GM12878 (cell line): Measurements from ENCODE around the gene FHIP2A. TPM values are rescaled to one million over a fixed set of nuclear protein-coding genes. Genes with fewer than 3 reads are reported as not detected.

Experiments
- BRCA1 ChIP-seq: IDR thresholded peaks from 2 replicates; pipeline ENCODE4 v1.6.1; 2011; ENCODE audit warnings: low read depth, low read length, improper control_type of control experiment
- LARP7 ChIP-seq: fragments of 450-650 bp; IDR thresholded peaks from 2 replicates; pipeline ENCODE4 v1.6.1; 2017; ENCODE audit warnings: mild to moderate bottlenecking
- NFYA ChIP-seq: IDR thresholded peaks from 2 replicates; pipeline ENCODE4 v1.6.1; 2011; ENCODE audit warnings: low read depth, mild to moderate bottlenecking, low read length, improper control_type of control experiment, borderline replicate concordance
- SMARCA5 ChIP-seq: fragments of 450-650 bp; IDR thresholded peaks from 2 replicates; pipeline ENCODE4 v1.6.1; 2017; ENCODE audit warnings: mild to moderate bottlenecking
- STAT3 ChIP-seq: IDR thresholded peaks from 2 replicates; pipeline ENCODE4 v1.6.1; 2011; ENCODE audit warnings: low read depth, low read length, improper control_type of control experiment
- TCF3 ChIP-seq: IDR thresholded peaks from 2 replicates; pipeline ENCODE4 v1.6.1; 2012; ENCODE audit warnings: low read depth, mild to moderate bottlenecking, low read length, borderline replicate concordance; ENCODE audit not compliant: insufficient read depth
- ZBTB11 ChIP-seq: fragments of 450-650 bp; formaldehyde crosslinking; IDR thresholded peaks from 2 replicates; pipeline ENCODE4 v1.5.0; 2022; ENCODE audit warnings: mild to moderate bottlenecking, missing genetic modification characterization
- ZNF207 ChIP-seq: fragments of 450-650 bp; IDR thresholded peaks from 2 replicates; pipeline ENCODE4 v1.6.1; 2014; ENCODE audit warnings: antibody characterized with exemption, mild to moderate bottlenecking, borderline replicate concordance
- ZNF274 ChIP-seq: IDR thresholded peaks from one replicate; pipeline ENCODE4 v1.8.0; 2011; ENCODE audit not compliant: insufficient read length, insufficient read depth
- polyA plus RNA-seq, 11 experiments: library from polyadenylated mRNA; depleted of rRNA in 4 of 11; unstranded in 6 of 11; stranded (reverse) in 5 of 11; fragments of >200 nt; fragmentation: Nextera tagmentation in 4 of 11; fragmentation: Illumina TruSeq in 1 of 11; extraction: Ambion mirVana in 4 of 11; extraction: Trizol in 1 of 11; gene quantifications; 1 replicate in 1 of 11; 2 replicates in 10 of 11; pipeline versions ENCODE4 v1.2.1 to v1.2.3, GENCODE V29; 2011 to 2016; ENCODE audit warnings: inconsistent platforms in 2 of 11, missing spikeins in 2 of 11, low read depth in 1 of 11
- total RNA-seq, 4 experiments: library from RNA; depleted of rRNA in 3 of 4; stranded (reverse); fragments of >200 nt in 3 of 4; fragmentation: Illumina TruSeq in 1 of 4; extraction: Trizol in 1 of 4; gene quantifications; 2 replicates each; pipeline versions ENCODE4 v1.2.1 to v1.2.3, GENCODE V29; 2013 to 2021
- TF ChIP-seq, protein P1 (sequence below): fragments of 150-350 bp; IDR thresholded peaks from 2 replicates; pipeline ENCODE4 v1.6.1; 2016; ENCODE audit warnings: low read depth, low read length
- TF ChIP-seq, protein P2 (sequence below): fragments of 450-650 bp; IDR thresholded peaks from 2 replicates; pipeline ENCODE4 v1.6.1; 2016; ENCODE audit warnings: mild to moderate bottlenecking

FHIP2A gene
- total and polyA plus RNA-seq, 10 of the 15 experiments (the other 5 are each of a cell fraction or from before 2014, with no cell fraction given): 6.8 to 30.4 (median 17.0) TPM

GRCh38 chr10:114857922-114858629 lies 36.5 kb downstream of the FHIP2A start (continued):
- TF ChIP-seq, protein P1, sequence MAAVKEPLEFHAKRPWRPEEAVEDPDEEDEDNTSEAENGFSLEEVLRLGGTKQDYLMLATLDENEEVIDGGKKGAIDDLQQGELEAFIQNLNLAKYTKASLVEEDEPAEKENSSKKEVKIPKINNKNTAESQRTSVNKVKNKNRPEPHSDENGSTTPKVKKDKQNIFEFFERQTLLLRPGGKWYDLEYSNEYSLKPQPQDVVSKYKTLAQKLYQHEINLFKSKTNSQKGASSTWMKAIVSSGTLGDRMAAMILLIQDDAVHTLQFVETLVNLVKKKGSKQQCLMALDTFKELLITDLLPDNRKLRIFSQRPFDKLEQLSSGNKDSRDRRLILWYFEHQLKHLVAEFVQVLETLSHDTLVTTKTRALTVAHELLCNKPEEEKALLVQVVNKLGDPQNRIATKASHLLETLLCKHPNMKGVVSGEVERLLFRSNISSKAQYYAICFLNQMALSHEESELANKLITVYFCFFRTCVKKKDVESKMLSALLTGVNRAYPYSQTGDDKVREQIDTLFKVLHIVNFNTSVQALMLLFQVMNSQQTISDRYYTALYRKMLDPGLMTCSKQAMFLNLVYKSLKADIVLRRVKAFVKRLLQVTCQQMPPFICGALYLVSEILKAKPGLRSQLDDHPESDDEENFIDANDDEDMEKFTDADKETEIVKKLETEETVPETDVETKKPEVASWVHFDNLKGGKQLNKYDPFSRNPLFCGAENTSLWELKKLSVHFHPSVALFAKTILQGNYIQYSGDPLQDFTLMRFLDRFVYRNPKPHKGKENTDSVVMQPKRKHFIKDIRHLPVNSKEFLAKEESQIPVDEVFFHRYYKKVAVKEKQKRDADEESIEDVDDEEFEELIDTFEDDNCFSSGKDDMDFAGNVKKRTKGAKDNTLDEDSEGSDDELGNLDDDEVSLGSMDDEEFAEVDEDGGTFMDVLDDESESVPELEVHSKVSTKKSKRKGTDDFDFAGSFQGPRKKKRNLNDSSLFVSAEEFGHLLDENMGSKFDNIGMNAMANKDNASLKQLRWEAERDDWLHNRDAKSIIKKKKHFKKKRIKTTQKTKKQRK: no peak
- TF ChIP-seq NFYA (no peak), ZNF274 (no peak), SMARCA5 (no peak), ZNF207 (no peak), TCF3 (no peak), BRCA1 (no peak), ZBTB11 (no peak), STAT3 (no peak), LARP7 (no peak)
- TF ChIP-seq, protein P2, sequence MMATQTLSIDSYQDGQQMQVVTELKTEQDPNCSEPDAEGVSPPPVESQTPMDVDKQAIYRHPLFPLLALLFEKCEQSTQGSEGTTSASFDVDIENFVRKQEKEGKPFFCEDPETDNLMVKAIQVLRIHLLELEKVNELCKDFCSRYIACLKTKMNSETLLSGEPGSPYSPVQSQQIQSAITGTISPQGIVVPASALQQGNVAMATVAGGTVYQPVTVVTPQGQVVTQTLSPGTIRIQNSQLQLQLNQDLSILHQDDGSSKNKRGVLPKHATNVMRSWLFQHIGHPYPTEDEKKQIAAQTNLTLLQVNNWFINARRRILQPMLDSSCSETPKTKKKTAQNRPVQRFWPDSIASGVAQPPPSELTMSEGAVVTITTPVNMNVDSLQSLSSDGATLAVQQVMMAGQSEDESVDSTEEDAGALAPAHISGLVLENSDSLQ: no peak
